Astrocyte (in vitro differentiated cells and primary cell): Measurements from ENCODE around the gene ANKH.

Experiments used
- EZH2 ChIP-seq: IDR thresholded peaks from 2 replicates; pipeline ENCODE4 v1.6.1; 2012; ENCODE audit warnings: mild to moderate bottlenecking, low read length, inconsistent platforms; ENCODE audit not compliant: insufficient read depth
- TF ChIP-seq, protein P1 (sequence below): IDR thresholded peaks from 2 replicates; pipeline ENCODE4 v1.5.1; 2011; ENCODE audit warnings: low read depth, mild to moderate bottlenecking, inconsistent platforms, low read length, moderate library complexity; ENCODE audit not compliant: insufficient read depth

DNA sequence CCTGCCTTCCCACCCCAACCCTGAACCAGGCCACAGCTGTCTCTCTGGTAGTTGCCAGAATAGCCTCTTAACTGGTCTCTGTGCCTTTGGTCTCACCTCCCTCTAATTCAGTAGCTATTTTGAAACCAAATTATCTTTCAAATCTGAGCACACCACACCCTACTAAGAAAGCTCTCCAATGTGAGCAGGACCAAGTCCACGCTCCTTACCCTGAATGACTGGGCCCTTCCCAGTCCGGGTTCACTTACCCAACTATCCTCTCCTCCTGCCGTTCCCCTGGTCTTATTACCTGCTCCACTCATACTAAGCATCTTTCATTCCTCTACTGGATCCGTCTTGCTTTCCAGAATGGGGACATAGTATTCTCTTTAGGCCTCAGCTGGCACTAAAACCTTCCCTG lies 16.8 kb downstream of the ANKH start:
- TF ChIP-seq, protein P1, sequence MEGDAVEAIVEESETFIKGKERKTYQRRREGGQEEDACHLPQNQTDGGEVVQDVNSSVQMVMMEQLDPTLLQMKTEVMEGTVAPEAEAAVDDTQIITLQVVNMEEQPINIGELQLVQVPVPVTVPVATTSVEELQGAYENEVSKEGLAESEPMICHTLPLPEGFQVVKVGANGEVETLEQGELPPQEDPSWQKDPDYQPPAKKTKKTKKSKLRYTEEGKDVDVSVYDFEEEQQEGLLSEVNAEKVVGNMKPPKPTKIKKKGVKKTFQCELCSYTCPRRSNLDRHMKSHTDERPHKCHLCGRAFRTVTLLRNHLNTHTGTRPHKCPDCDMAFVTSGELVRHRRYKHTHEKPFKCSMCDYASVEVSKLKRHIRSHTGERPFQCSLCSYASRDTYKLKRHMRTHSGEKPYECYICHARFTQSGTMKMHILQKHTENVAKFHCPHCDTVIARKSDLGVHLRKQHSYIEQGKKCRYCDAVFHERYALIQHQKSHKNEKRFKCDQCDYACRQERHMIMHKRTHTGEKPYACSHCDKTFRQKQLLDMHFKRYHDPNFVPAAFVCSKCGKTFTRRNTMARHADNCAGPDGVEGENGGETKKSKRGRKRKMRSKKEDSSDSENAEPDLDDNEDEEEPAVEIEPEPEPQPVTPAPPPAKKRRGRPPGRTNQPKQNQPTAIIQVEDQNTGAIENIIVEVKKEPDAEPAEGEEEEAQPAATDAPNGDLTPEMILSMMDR: no peak
- TF ChIP-seq EZH2: no peak
